Osteoblast (primary cell): ENCODE measurements around the gene C4orf36. TPM values are rescaled to one million over a fixed set of nuclear protein-coding genes. Genes with fewer than 3 reads are reported as not detected.

Experiments
- DNase-seq: peaks from one replicate; pipeline ENCODE4 v3.0.0; 2011; ENCODE audit warnings: low spot score, mixed read lengths; ENCODE audit not compliant: insufficient read length; ENCODE audit errors: missing footprints
- H2AFZ ChIP-seq: 2 replicates; pipeline ENCODE4 v1.6.0; 2011; ENCODE audit warnings: mild to moderate bottlenecking, low read length
- H3K27ac ChIP-seq: 2 replicates; pipeline ENCODE4 v1.5.1; 2011; ENCODE audit warnings: mild to moderate bottlenecking, low read depth, low read length, moderate library complexity
- H3K27me3 ChIP-seq: 2 replicates; pipeline ENCODE4 v1.6.0; 2012; ENCODE audit warnings: mild to moderate bottlenecking, control low read depth, inconsistent platforms, low read length, moderate library complexity; ENCODE audit not compliant: insufficient read depth
- H3K36me3 ChIP-seq: 2 replicates; pipeline ENCODE4 v1.5.1; 2011; ENCODE audit warnings: mild to moderate bottlenecking, low read length, control low read depth, moderate library complexity; ENCODE audit not compliant: insufficient read depth
- H3K4me1 ChIP-seq: 2 replicates; pipeline ENCODE4 v1.5.1; 2011; ENCODE audit warnings: mild to moderate bottlenecking, low read length, control low read depth, moderate library complexity; ENCODE audit not compliant: insufficient read depth
- H3K4me2 ChIP-seq: 2 replicates; pipeline ENCODE4 v1.6.0; 2011; ENCODE audit warnings: mild to moderate bottlenecking, low read length; ENCODE audit not compliant: insufficient read depth
- H3K4me3 ChIP-seq: fragments of 200-600 bp; sonication (generic); 3 replicates; pipeline ENCODE4 v1.5.1; 2012; ENCODE audit warnings: mild to moderate bottlenecking, low read length, inconsistent platforms; ENCODE audit not compliant: insufficient read depth
- H3K79me2 ChIP-seq: 2 replicates; pipeline ENCODE4 v1.6.0; 2012; ENCODE audit warnings: mild to moderate bottlenecking, low read length, control low read depth, inconsistent platforms; ENCODE audit not compliant: insufficient read depth
- H3K9me3 ChIP-seq: 2 replicates; pipeline ENCODE4 v1.5.1; 2011; ENCODE audit warnings: low read depth, low read length, control low read depth
- H4K20me1 ChIP-seq: 2 replicates; pipeline ENCODE4 v1.6.0; 2012; ENCODE audit warnings: mild to moderate bottlenecking, low read length, control low read depth; ENCODE audit not compliant: insufficient read depth
- CTCF ChIP-seq: IDR thresholded peaks from 2 replicates; pipeline ENCODE4 v1.5.1; 2011; ENCODE audit warnings: mild to moderate bottlenecking, low read depth, low read length, moderate library complexity; ENCODE audit errors: extremely low read depth
- total RNA-seq: library from RNA; depleted of rRNA; stranded (reverse); fragments of >200 nt; gene quantifications from 2 replicates; pipeline ENCODE4 v1.2.3, GENCODE V29; 2012

C4orf36 gene
- total RNA-seq, 1 donor, result 0.72 TPM

- no peak overlapping the region for H3K4me2 ChIP-seq
- H3K36me3 ChIP-seq, result no peaks in the 10 kb centered on the region
- TF ChIP-seq CTCF, result no peak
- DNase-seq, result no peak
- H3K4me1 ChIP-seq, result peaks cover 18% of the 10 kb centered on the region
- H3K27me3 ChIP-seq, result no peaks in the 10 kb centered on the region
- no peak overlapping the region for H2AFZ ChIP-seq
- H3K9me3 ChIP-seq, result no peaks in the 10 kb centered on the region
- H4K20me1 ChIP-seq, result no peaks in the 10 kb centered on the region
- no peaks in the 10 kb centered on the region for H3K79me2 ChIP-seq
- H3K4me3 ChIP-seq, result no peak overlapping the region
- H3K27ac ChIP-seq, result no peak overlapping the region
Measured at GRCh38 chr4:86917212-86918039, 25.2 kb upstream of the C4orf36 start.

GRCh38 chr4:86916392-86916791, 24.2 kb upstream of the C4orf36 start:
- Histone ChIP-seq H3K27ac (no peak overlapping the region), H3K9me3 (no peaks in the 10 kb centered on the region), H4K20me1 (no peaks in the 10 kb centered on the region), H3K79me2 (no peaks in the 10 kb centered on the region), H3K36me3 (no peaks in the 10 kb centered on the region), H3K4me1 (peaks cover 20% of the 10 kb centered on the region), H3K4me3 (no peak overlapping the region), H3K4me2 (no peak overlapping the region), H2AFZ (no peak overlapping the region), H3K27me3 (no peaks in the 10 kb centered on the region)
- no peak for TF ChIP-seq CTCF
- DNase-seq, result no peak

- Histone ChIP-seq H2AFZ (no peak overlapping the region), H3K79me2 (no peaks in the 10 kb centered on the region), H3K4me2 (no peak overlapping the region), H3K27ac (no peak overlapping the region), H4K20me1 (no peaks in the 10 kb centered on the region), H3K4me3 (no peak overlapping the region), H3K9me3 (no peaks in the 10 kb centered on the region), H3K4me1 (peaks cover 4% of the 10 kb centered on the region), H3K27me3 (no peaks in the 10 kb centered on the region), H3K36me3 (no peaks in the 10 kb centered on the region)
- DNase-seq, result no peak
- no peak for TF ChIP-seq CTCF
Measured at GRCh38 chr4:86910820-86911684, 18.8 kb upstream of the C4orf36 start.

- DNase-seq, result no peak
- no peaks in the 10 kb centered on the region for H3K9me3 ChIP-seq
- no peak overlapping the region for H2AFZ ChIP-seq
Measured at GRCh38 chr4:86910369-86910768, 18.1 kb upstream of the C4orf36 start.

More at GRCh38 chr4:86910369-86910768, 18.1 kb upstream of the C4orf36 start:
- H3K4me1 ChIP-seq, result peaks cover 4% of the 10 kb centered on the region
- no peaks in the 10 kb centered on the region for H3K79me2 ChIP-seq
- no peaks in the 10 kb centered on the region for H3K27me3 ChIP-seq
- no peaks in the 10 kb centered on the region for H3K36me3 ChIP-seq
- H4K20me1 ChIP-seq, result no peaks in the 10 kb centered on the region
- no peak overlapping the region for H3K4me2 ChIP-seq
- H3K4me3 ChIP-seq, result no peak overlapping the region
- TF ChIP-seq CTCF, result no peak
- H3K27ac ChIP-seq, result no peak overlapping the region
